ENCODE measurements around the gene ASPHD2.
"Not testable (repeated sequence)": the region's sequence is repeated elsewhere in the genome, so short reads cannot be mapped to it uniquely, and the experiment has no call there.

Gene ASPHD2

GRCh38 chr22:26431261-26431995 is 2.4 kb downstream of the ASPHD2 start:
- no peak for DNase-seq (ENCODE audit: insufficient read length, low spot score)
- FAIRE-seq: no peak
- TF ChIP-seq CTCF (IDR thresholded peaks at IDR 0.05; ENCODE audit: insufficient read depth, missing control alignments): no peak

- no peak for TF ChIP-seq CTCF (IDR thresholded peaks at IDR 0.05; ENCODE audit: insufficient read depth, missing control alignments)
- no peak for DNase-seq (ENCODE audit: insufficient read length, low spot score)
- FAIRE-seq: no peak
These were observed 3.7 kb downstream of the ASPHD2 start for GRCh38 chr22:26432619-26433311.

- no peak for TF ChIP-seq CTCF (IDR thresholded peaks at IDR 0.05; ENCODE audit: insufficient read depth, missing control alignments)
These were observed 4.7 kb downstream of the ASPHD2 start for GRCh38 chr22:26433805-26434204.

GRCh38 chr22:26435327-26436093 is 6.5 kb downstream of the ASPHD2 start:
- DNase-seq (ENCODE audit: insufficient read length, low spot score): no peak
- TF ChIP-seq CTCF (IDR thresholded peaks at IDR 0.05; ENCODE audit: insufficient read depth, missing control alignments): no peak
- FAIRE-seq: no peak

More at GRCh38 chr22:26433805-26434204, 4.7 kb downstream of the ASPHD2 start:
- DNase-seq (ENCODE audit: insufficient read length, low spot score): no peak
- FAIRE-seq: no peak

- DNase-seq (ENCODE audit: insufficient read length, low spot score) (no peak), FAIRE-seq (no peak)
- no peak for TF ChIP-seq CTCF (IDR thresholded peaks at IDR 0.05; ENCODE audit: insufficient read depth, missing control alignments)
These were observed 7.9 kb downstream of the ASPHD2 start for GRCh38 chr22:26436903-26437515.

- FAIRE-seq (no peak), DNase-seq (ENCODE audit: insufficient read length, low spot score) (no peak)
- TF ChIP-seq CTCF (IDR thresholded peaks at IDR 0.05; ENCODE audit: insufficient read depth, missing control alignments): no peak
These were observed 8.8 kb downstream of the ASPHD2 start for GRCh38 chr22:26437694-26438392.

- DNase-seq (ENCODE audit: insufficient read length, low spot score): not testable (repeated sequence)
- peak; percentile 81 for FAIRE-seq
These were observed 9.7 kb downstream of the ASPHD2 start for GRCh38 chr22:26438776-26439175.

Data from D721Med (cell line).